GM12878 (cell line): Measurements from ENCODE around the gene FIBIN. TPM values are rescaled to one million over a fixed set of nuclear protein-coding genes. Genes with fewer than 3 reads are reported as not detected.

ENCODE experiments used
- ATAC-seq: fragments of 200-7000 bp; cut with Tn5 transposase; 3 replicates; pipeline ENCODE4 v1.9.1; 2020; ENCODE audit warnings: mild to moderate bottlenecking, moderate library complexity
- BruUV-seq: library from RNA; stranded (reverse); fragments of 400-500 nt; replicated peaks from 2 replicates; lab custom pipeline; 2021; lab: Mats Ljungman, UMichigan
- CTCF ChIA-PET: fragments of 300-600 bp; sonication (Branson Sonifier 250); formaldehyde crosslinking; extraction: SDS; loops from one replicate; lab custom pipeline; 2021; ENCODE audit warnings: inconsistent platforms; lab: Yijun Ruan, JAX
- POLR2A ChIA-PET: fragments of 350-600 bp; formaldehyde crosslinking; extraction: SDS; loops from one replicate; lab custom pipeline; 2021; ENCODE audit warnings: inconsistent platforms; lab: Charles Lee
- RAD21 ChIA-PET: fragments of 300-600 bp; sonication (Branson Sonifier 250); formaldehyde crosslinking; loops from one replicate; lab custom pipeline; 2023; ENCODE audit warnings: antibody characterized with exemption; ENCODE audit not compliant: unreplicated experiment; lab: Charles Lee
- SMC1A ChIA-PET: fragments of 300-600 bp; sonication (Branson Sonifier 250); formaldehyde crosslinking; loops from one replicate; lab custom pipeline; 2023; ENCODE audit not compliant: unreplicated experiment, uncharacterized antibody; lab: Charles Lee
- DNase-seq: peaks from one replicate; pipeline ENCODE4 v3.0.0-alpha.2; 2011; ENCODE audit warnings: low read depth, low spot score
- FAIRE-seq: peaks from 3 replicates; lab custom pipeline; 2011; peaks lifted over from hg19 to GRCh38; lab: Jason Lieb, UNC
- H2AFZ ChIP-seq: 2 replicates; pipeline ENCODE4 v1.6.0; 2011; ENCODE audit warnings: low read depth, low read length, control low read depth; ENCODE audit not compliant: control insufficient read depth
- H3K27ac ChIP-seq: 2 replicates; pipeline ENCODE4 v1.5.1; 2011; ENCODE audit warnings: control low read depth; ENCODE audit not compliant: control insufficient read depth, insufficient read depth
- H3K27me3 ChIP-seq, 2 experiments: replicated peaks in 1 of 2; 2 replicates each; pipeline versions ENCODE4 v1.6.0 to v1.6.1; 2011; ENCODE audit warnings: low read length in 1 of 2; ENCODE audit not compliant: control insufficient read depth in 2 of 2, insufficient read depth in 2 of 2
- H3K36me3 ChIP-seq, 2 experiments: 2 replicates each; pipeline ENCODE4 v1.5.1; 2011; ENCODE audit warnings: low read length in 1 of 2; ENCODE audit not compliant: control insufficient read depth in 2 of 2, insufficient read depth in 2 of 2
- H3K4me1 ChIP-seq: 2 replicates; pipeline ENCODE4 v1.6.1; 2011; ENCODE audit warnings: mild to moderate bottlenecking, low read length, moderate library complexity, mixed read lengths; ENCODE audit not compliant: control insufficient read depth, insufficient read depth
- H3K4me2 ChIP-seq: 2 replicates; pipeline ENCODE4 v1.6.0; 2011; ENCODE audit warnings: control low read depth; ENCODE audit not compliant: control insufficient read depth, insufficient read depth
- H3K4me3 ChIP-seq: fragments of 200-600 bp; sonication (generic); 2 replicates; pipeline ENCODE4 v1.5.1; 2016
- H3K79me2 ChIP-seq: 2 replicates; pipeline ENCODE4 v1.6.0; 2011; ENCODE audit warnings: low read length; ENCODE audit not compliant: control insufficient read depth, insufficient read depth
- H3K9ac ChIP-seq: 2 replicates; pipeline ENCODE4 v1.8.0; 2011; ENCODE audit warnings: low read length, control low read depth, mixed read lengths; ENCODE audit not compliant: control insufficient read depth, insufficient read depth
- H3K9me3 ChIP-seq: replicated peaks from 3 replicates; pipeline ENCODE4 v1.5.1; 2011; ENCODE audit warnings: mild to moderate bottlenecking, low read length; ENCODE audit not compliant: control insufficient read depth, insufficient read depth
- H4K20me1 ChIP-seq: 2 replicates; pipeline ENCODE4 v1.6.0; 2011; ENCODE audit not compliant: control insufficient read depth, insufficient read depth
- BACH1 ChIP-seq: fragments of 450-650 bp; IDR thresholded peaks from 2 replicates; pipeline ENCODE4 v1.6.1; 2017; ENCODE audit warnings: mild to moderate bottlenecking, borderline replicate concordance
- CREB1 ChIP-seq: IDR thresholded peaks from 2 replicates; pipeline ENCODE4 v1.6.1; 2012; ENCODE audit warnings: low read depth, mild to moderate bottlenecking, inconsistent platforms
- HDAC6 ChIP-seq: fragments of 200-600 bp; sonication (generic); IDR thresholded peaks from one replicate; pipeline ENCODE4 v1.8.0; 2017; ENCODE audit warnings: antibody characterized with exemption; ENCODE audit not compliant: unreplicated experiment
- KAT2A ChIP-seq: conservative IDR thresholded peaks from 2 replicates; pipeline ENCODE4 v1.6.1; 2011; ENCODE audit warnings: low read depth, low read length; ENCODE audit not compliant: control insufficient read depth
- KDM1A ChIP-seq: fragments of 200-600 bp; sonication (generic); IDR thresholded peaks from 2 replicates; pipeline ENCODE4 v1.6.1; 2016; ENCODE audit warnings: borderline replicate concordance
- NFXL1 ChIP-seq: fragments of 450-650 bp; IDR thresholded peaks from 2 replicates; pipeline ENCODE4 v1.6.1; 2017; ENCODE audit warnings: antibody characterized with exemption, mild to moderate bottlenecking, borderline replicate concordance
- POU2F2 ChIP-seq: IDR thresholded peaks from 3 replicates; pipeline ENCODE4 v1.6.1; 2011; ENCODE audit warnings: low read depth, mild to moderate bottlenecking, low read length, borderline replicate concordance
- RFX5 ChIP-seq: IDR thresholded peaks from 2 replicates; pipeline ENCODE4 v1.6.1; 2011; ENCODE audit warnings: low read depth, low read length, improper control_type of control experiment
- SIX5 ChIP-seq: IDR thresholded peaks from 2 replicates; pipeline ENCODE4 v1.6.1; 2011; ENCODE audit warnings: mild to moderate bottlenecking, low read depth, low read length, moderate library complexity; ENCODE audit not compliant: severe bottlenecking
- TARDBP ChIP-seq: IDR thresholded peaks from 2 replicates; pipeline ENCODE4 v1.6.1; 2016; ENCODE audit warnings: borderline replicate concordance
- TBL1XR1 ChIP-seq: IDR thresholded peaks from 2 replicates; pipeline ENCODE4 v1.6.1; 2012; ENCODE audit warnings: low read depth, low read length, improper control_type of control experiment
- ZBED1 ChIP-seq: IDR thresholded peaks from 2 replicates; pipeline ENCODE4 v1.6.1; 2016; ENCODE audit warnings: borderline replicate concordance
- WGBS: methylation state at CpG from one replicate; pipeline ENCODE4 v1.1.6; 2016; ENCODE audit warnings: low lambda C conversion rate; ENCODE audit not compliant: insufficient replicate concordance, insufficient coverage; ENCODE audit errors: missing lambda C conversion rate; 5-methylcytosine and 5-hydroxymethylcytosine counted together
- in situ Hi-C: fragments of 300-500 bp; cut with MboI; formaldehyde crosslinking; loops from 9 replicates; pipeline ENCODE4 v1.14.3; 2018; ENCODE audit warnings: mixed read lengths
- intact Hi-C: fragments of 100-400 bp; cut with micrococcal nuclease; formaldehyde crosslinking; loops from one replicate; pipeline ENCODE4 v1.14.2; 2022; ENCODE audit not compliant: unreplicated experiment
- polyA plus RNA-seq, 11 experiments: library from polyadenylated mRNA; depleted of rRNA in 4 of 11; unstranded in 6 of 11; stranded (reverse) in 5 of 11; fragments of >200 nt; fragmentation: Nextera tagmentation in 4 of 11; fragmentation: Illumina TruSeq in 1 of 11; extraction: Ambion mirVana in 4 of 11; extraction: Trizol in 1 of 11; gene quantifications; 1 replicate in 1 of 11; 2 replicates in 10 of 11; pipeline versions ENCODE4 v1.2.1 to v1.2.3, GENCODE V29; 2011 to 2016; ENCODE audit warnings: inconsistent platforms in 2 of 11, missing spikeins in 2 of 11, low read depth in 1 of 11
- total RNA-seq, 4 experiments: library from RNA; depleted of rRNA in 3 of 4; stranded (reverse); fragments of >200 nt in 3 of 4; fragmentation: Illumina TruSeq in 1 of 4; extraction: Trizol in 1 of 4; gene quantifications; 2 replicates each; pipeline versions ENCODE4 v1.2.1 to v1.2.3, GENCODE V29; 2013 to 2021
- TF ChIP-seq, protein P1 (sequence below): IDR thresholded peaks from 2 replicates; pipeline ENCODE4 v1.6.1; 2011; ENCODE audit warnings: low read depth, mild to moderate bottlenecking, low read length, moderate library complexity, borderline replicate concordance; ENCODE audit errors: extremely low read depth
- TF ChIP-seq, protein P2 (sequence below): fragments of 450-650 bp; IDR thresholded peaks from 2 replicates; pipeline ENCODE4 v1.6.1; 2017; ENCODE audit warnings: mild to moderate bottlenecking, low read depth, inconsistent platforms; ENCODE audit not compliant: poor library complexity, severe bottlenecking
- TF ChIP-seq, protein P3 (sequence below): IDR thresholded peaks from 2 replicates; pipeline ENCODE4 v1.6.1; 2012; ENCODE audit warnings: mild to moderate bottlenecking, low read depth, low read length
- TF ChIP-seq, protein P4 (sequence below): fragments of 150-350 bp; IDR thresholded peaks from 2 replicates; pipeline ENCODE4 v1.6.1; 2016; ENCODE audit warnings: low read depth, low read length

Gene FIBIN
- total and polyA plus RNA-seq, 10 of the 15 experiments (the other 5 are each of a cell fraction or from before 2014, with no cell fraction given) = not detected

DNA sequence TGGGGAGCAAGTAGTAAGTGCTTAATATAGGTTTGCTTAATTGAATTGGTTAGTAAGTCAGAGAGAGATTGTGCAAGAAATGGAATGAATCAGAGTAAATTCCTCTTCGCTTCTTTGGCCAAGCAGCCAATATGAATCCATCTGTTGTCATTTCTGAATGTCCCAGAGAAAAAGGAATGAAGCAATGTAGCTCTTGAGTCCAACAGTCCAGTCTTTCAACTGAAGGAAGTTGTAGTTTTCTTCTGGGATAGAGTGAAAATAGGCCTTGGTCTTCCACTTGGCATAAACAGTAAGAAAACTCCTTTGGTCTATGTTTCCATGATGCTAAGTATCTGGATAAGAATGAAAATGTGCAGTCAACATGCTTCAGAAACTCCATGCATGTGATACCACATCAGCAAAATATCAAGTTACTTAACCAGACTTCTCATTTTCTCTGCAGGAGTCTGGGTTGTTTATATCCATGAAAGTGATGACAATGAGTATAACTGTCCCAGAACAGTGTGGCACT is 1.8 kb upstream of the FIBIN start:
- ChIA-PET POLR2A (no interaction called here), CTCF (no interaction called here), SMC1A (interaction anchor here (1.0 kb wide), 1 partner anchor 167 kb away, joined by 3 read pairs; no protein-coding TSS in a partner anchor), RAD21 (no interaction called here)
- Histone ChIP-seq H4K20me1 (no peaks in the 10 kb centered on the region), H3K9me3 (no peaks in the 10 kb centered on the region), H3K4me1 (no peaks in the 10 kb centered on the region), H3K4me2 (no peak overlapping the region), H3K27ac (no peak overlapping the region), H3K4me3 (no peak overlapping the region), H3K9ac (no peak overlapping the region), H2AFZ (no peak overlapping the region), H3K27me3 (no peaks in the 10 kb centered on the region), H3K79me2 (no peaks in the 10 kb centered on the region), H3K36me3 (no peaks in the 10 kb centered on the region)
- intact Hi-C loops (no loop called here), in situ Hi-C loops (no loop called here)
- 0% methylated on average over 1 of the region's 1 CpG for WGBS
- no TSS peak for BruUV-seq
- no peak for DNase-seq
- no peak for ATAC-seq
- no peak for FAIRE-seq
- TF ChIP-seq KDM1A (no peak), NFXL1 (no peak), CREB1 (no peak), ZBED1 (no peak), HDAC6 (no peak), TBL1XR1 (no peak), BACH1 (no peak), SIX5 (no peak), TARDBP (no peak), KAT2A (no peak), RFX5 (no peak), POU2F2 (no peak)
- TF ChIP-seq, protein P1, sequence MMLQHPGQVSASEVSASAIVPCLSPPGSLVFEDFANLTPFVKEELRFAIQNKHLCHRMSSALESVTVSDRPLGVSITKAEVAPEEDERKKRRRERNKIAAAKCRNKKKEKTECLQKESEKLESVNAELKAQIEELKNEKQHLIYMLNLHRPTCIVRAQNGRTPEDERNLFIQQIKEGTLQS = no peak
- TF ChIP-seq, protein P2, sequence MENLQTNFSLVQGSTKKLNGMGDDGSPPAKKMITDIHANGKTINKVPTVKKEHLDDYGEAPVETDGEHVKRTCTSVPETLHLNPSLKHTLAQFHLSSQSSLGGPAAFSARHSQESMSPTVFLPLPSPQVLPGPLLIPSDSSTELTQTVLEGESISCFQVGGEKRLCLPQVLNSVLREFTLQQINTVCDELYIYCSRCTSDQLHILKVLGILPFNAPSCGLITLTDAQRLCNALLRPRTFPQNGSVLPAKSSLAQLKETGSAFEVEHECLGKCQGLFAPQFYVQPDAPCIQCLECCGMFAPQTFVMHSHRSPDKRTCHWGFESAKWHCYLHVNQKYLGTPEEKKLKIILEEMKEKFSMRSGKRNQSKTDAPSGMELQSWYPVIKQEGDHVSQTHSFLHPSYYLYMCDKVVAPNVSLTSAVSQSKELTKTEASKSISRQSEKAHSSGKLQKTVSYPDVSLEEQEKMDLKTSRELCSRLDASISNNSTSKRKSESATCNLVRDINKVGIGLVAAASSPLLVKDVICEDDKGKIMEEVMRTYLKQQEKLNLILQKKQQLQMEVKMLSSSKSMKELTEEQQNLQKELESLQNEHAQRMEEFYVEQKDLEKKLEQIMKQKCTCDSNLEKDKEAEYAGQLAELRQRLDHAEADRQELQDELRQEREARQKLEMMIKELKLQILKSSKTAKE = no peak
- TF ChIP-seq, protein P3, sequence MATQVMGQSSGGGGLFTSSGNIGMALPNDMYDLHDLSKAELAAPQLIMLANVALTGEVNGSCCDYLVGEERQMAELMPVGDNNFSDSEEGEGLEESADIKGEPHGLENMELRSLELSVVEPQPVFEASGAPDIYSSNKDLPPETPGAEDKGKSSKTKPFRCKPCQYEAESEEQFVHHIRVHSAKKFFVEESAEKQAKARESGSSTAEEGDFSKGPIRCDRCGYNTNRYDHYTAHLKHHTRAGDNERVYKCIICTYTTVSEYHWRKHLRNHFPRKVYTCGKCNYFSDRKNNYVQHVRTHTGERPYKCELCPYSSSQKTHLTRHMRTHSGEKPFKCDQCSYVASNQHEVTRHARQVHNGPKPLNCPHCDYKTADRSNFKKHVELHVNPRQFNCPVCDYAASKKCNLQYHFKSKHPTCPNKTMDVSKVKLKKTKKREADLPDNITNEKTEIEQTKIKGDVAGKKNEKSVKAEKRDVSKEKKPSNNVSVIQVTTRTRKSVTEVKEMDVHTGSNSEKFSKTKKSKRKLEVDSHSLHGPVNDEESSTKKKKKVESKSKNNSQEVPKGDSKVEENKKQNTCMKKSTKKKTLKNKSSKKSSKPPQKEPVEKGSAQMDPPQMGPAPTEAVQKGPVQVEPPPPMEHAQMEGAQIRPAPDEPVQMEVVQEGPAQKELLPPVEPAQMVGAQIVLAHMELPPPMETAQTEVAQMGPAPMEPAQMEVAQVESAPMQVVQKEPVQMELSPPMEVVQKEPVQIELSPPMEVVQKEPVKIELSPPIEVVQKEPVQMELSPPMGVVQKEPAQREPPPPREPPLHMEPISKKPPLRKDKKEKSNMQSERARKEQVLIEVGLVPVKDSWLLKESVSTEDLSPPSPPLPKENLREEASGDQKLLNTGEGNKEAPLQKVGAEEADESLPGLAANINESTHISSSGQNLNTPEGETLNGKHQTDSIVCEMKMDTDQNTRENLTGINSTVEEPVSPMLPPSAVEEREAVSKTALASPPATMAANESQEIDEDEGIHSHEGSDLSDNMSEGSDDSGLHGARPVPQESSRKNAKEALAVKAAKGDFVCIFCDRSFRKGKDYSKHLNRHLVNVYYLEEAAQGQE = no peak
- TF ChIP-seq, protein P4, sequence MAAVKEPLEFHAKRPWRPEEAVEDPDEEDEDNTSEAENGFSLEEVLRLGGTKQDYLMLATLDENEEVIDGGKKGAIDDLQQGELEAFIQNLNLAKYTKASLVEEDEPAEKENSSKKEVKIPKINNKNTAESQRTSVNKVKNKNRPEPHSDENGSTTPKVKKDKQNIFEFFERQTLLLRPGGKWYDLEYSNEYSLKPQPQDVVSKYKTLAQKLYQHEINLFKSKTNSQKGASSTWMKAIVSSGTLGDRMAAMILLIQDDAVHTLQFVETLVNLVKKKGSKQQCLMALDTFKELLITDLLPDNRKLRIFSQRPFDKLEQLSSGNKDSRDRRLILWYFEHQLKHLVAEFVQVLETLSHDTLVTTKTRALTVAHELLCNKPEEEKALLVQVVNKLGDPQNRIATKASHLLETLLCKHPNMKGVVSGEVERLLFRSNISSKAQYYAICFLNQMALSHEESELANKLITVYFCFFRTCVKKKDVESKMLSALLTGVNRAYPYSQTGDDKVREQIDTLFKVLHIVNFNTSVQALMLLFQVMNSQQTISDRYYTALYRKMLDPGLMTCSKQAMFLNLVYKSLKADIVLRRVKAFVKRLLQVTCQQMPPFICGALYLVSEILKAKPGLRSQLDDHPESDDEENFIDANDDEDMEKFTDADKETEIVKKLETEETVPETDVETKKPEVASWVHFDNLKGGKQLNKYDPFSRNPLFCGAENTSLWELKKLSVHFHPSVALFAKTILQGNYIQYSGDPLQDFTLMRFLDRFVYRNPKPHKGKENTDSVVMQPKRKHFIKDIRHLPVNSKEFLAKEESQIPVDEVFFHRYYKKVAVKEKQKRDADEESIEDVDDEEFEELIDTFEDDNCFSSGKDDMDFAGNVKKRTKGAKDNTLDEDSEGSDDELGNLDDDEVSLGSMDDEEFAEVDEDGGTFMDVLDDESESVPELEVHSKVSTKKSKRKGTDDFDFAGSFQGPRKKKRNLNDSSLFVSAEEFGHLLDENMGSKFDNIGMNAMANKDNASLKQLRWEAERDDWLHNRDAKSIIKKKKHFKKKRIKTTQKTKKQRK = no peak
